Adipocyte (in vitro differentiated cells): ENCODE measurements around the gene BTBD9.

Experiments
- DNase-seq: peaks from one replicate; pipeline ENCODE4 v3.0.0-alpha.2; 2015; ENCODE audit warnings: low read depth
- H3K27me3 ChIP-seq: replicated peaks from 2 replicates; pipeline ENCODE4 v1.7.0; 2013; ENCODE audit warnings: mild to moderate bottlenecking, low read length, moderate library complexity; ENCODE audit not compliant: control insufficient read depth, insufficient read depth
- H3K36me3 ChIP-seq: 2 replicates; pipeline ENCODE4 v1.7.0; 2013; ENCODE audit warnings: low read length, mild to moderate bottlenecking, moderate library complexity; ENCODE audit not compliant: control insufficient read depth, insufficient read depth, severe bottlenecking
- H3K4me1 ChIP-seq: 2 replicates; pipeline ENCODE4 v1.7.0; 2013; ENCODE audit warnings: mild to moderate bottlenecking, low read length, moderate library complexity; ENCODE audit not compliant: control insufficient read depth, insufficient read depth
- H3K4me3 ChIP-seq: 2 replicates; pipeline ENCODE4 v1.7.0; 2013; ENCODE audit warnings: mild to moderate bottlenecking, low read length, moderate library complexity
- H3K9ac ChIP-seq: 2 replicates; pipeline ENCODE4 v1.7.0; 2013; ENCODE audit warnings: mild to moderate bottlenecking, low read length, moderate library complexity
- H3K9me3 ChIP-seq: 2 replicates; pipeline ENCODE4 v1.7.0; 2013; ENCODE audit warnings: mild to moderate bottlenecking, low read length, moderate library complexity; ENCODE audit not compliant: control insufficient read depth

Gene BTBD9

GRCh38 chr6:38179300-38179699, 460.4 kb downstream of the BTBD9 start:
- Histone ChIP-seq H3K4me3 (no peak overlapping the region), H3K27me3 (no peaks in the 10 kb centered on the region), H3K4me1 (no peaks in the 10 kb centered on the region), H3K36me3 (peaks cover 4% of the 10 kb centered on the region), H3K9me3 (no peaks in the 10 kb centered on the region), H3K9ac (no peak overlapping the region)
- no peak for DNase-seq

GRCh38 chr6:38178584-38178886, 461.2 kb downstream of the BTBD9 start:
- no peak for DNase-seq
- no peaks in the 10 kb centered on the region for H3K9me3 ChIP-seq
- no peak overlapping the region for H3K4me3 ChIP-seq
- peaks cover 4% of the 10 kb centered on the region for H3K36me3 ChIP-seq
- H3K4me1 ChIP-seq = no peaks in the 10 kb centered on the region
- no peak overlapping the region for H3K9ac ChIP-seq
- H3K27me3 ChIP-seq = no peaks in the 10 kb centered on the region

- no peaks in the 10 kb centered on the region for H3K27me3 ChIP-seq
- peaks cover 4% of the 10 kb centered on the region for H3K36me3 ChIP-seq
- no peak for DNase-seq
- no peak overlapping the region for H3K9ac ChIP-seq
- H3K4me1 ChIP-seq = no peaks in the 10 kb centered on the region
- no peaks in the 10 kb centered on the region for H3K9me3 ChIP-seq
- H3K4me3 ChIP-seq = no peak overlapping the region
These were observed 461.7 kb downstream of the BTBD9 start for GRCh38 chr6:38177882-38178583.

GRCh38 chr6:38176797-38177751, 462.7 kb downstream of the BTBD9 start:
- DNase-seq = no peak
- H3K9me3 ChIP-seq = no peaks in the 10 kb centered on the region
- H3K9ac ChIP-seq = no peak overlapping the region
- H3K27me3 ChIP-seq = no peaks in the 10 kb centered on the region
- H3K36me3 ChIP-seq = peaks cover 4% of the 10 kb centered on the region
- H3K4me1 ChIP-seq = peaks cover 5% of the 10 kb centered on the region
- H3K4me3 ChIP-seq = no peak overlapping the region

GRCh38 chr6:38175786-38176185, 463.9 kb downstream of the BTBD9 start:
- H3K4me1 ChIP-seq = peaks cover 5% of the 10 kb centered on the region
- no peak overlapping the region for H3K4me3 ChIP-seq
- peaks cover 4% of the 10 kb centered on the region for H3K36me3 ChIP-seq
- DNase-seq = no peak
- H3K9me3 ChIP-seq = no peaks in the 10 kb centered on the region
- H3K27me3 ChIP-seq = no peaks in the 10 kb centered on the region
- H3K9ac ChIP-seq = no peak overlapping the region

- H3K27me3 ChIP-seq = no peaks in the 10 kb centered on the region
- no peak for DNase-seq
- no peaks in the 10 kb centered on the region for H3K9me3 ChIP-seq
- no peak overlapping the region for H3K9ac ChIP-seq
- peaks cover 4% of the 10 kb centered on the region for H3K36me3 ChIP-seq
- H3K4me3 ChIP-seq = no peak overlapping the region
- peaks cover 5% of the 10 kb centered on the region for H3K4me1 ChIP-seq
These were observed 464.8 kb downstream of the BTBD9 start for GRCh38 chr6:38174806-38175495.

- Histone ChIP-seq H3K9me3 (no peaks in the 10 kb centered on the region), H3K4me1 (peaks cover 5% of the 10 kb centered on the region), H3K27me3 (no peaks in the 10 kb centered on the region), H3K36me3 (peaks cover 4% of the 10 kb centered on the region), H3K4me3 (no peak overlapping the region), H3K9ac (no peak overlapping the region)
- no peak for DNase-seq
These were observed 465.4 kb downstream of the BTBD9 start for GRCh38 chr6:38174315-38174714.

- Histone ChIP-seq H3K27me3 (no peaks in the 10 kb centered on the region), H3K9me3 (no peaks in the 10 kb centered on the region), H3K4me1 (peaks cover 5% of the 10 kb centered on the region), H3K36me3 (peaks cover 4% of the 10 kb centered on the region), H3K4me3 (no peak overlapping the region), H3K9ac (no peak overlapping the region)
- DNase-seq = no peak
These were observed 465.8 kb downstream of the BTBD9 start for GRCh38 chr6:38173909-38174308.

- DNase-seq = no peak
- peaks cover 4% of the 10 kb centered on the region for H3K36me3 ChIP-seq
- no peaks in the 10 kb centered on the region for H3K27me3 ChIP-seq
- peaks cover 5% of the 10 kb centered on the region for H3K4me1 ChIP-seq
- no peak overlapping the region for H3K9ac ChIP-seq
- no peaks in the 10 kb centered on the region for H3K9me3 ChIP-seq
- H3K4me3 ChIP-seq = no peak overlapping the region
These were observed 466.9 kb downstream of the BTBD9 start for GRCh38 chr6:38172739-38173410.

GRCh38 chr6:38171997-38172738, 467.6 kb downstream of the BTBD9 start:
- peaks cover 5% of the 10 kb centered on the region for H3K4me1 ChIP-seq
- H3K4me3 ChIP-seq = no peak overlapping the region
- no peaks in the 10 kb centered on the region for H3K27me3 ChIP-seq
- no peak overlapping the region for H3K9ac ChIP-seq
- DNase-seq = no peak
- H3K36me3 ChIP-seq = peaks cover 4% of the 10 kb centered on the region
- H3K9me3 ChIP-seq = no peaks in the 10 kb centered on the region
